ENCODE measurements around the gene WDPCP. TPM values are rescaled to one million over a fixed set of nuclear protein-coding genes. Genes with fewer than 3 reads are reported as not detected.

Gene WDPCP
- total RNA-seq, 4 donors from 2014 or later = 15.9 to 18.5 (median 17.4) TPM

DNA sequence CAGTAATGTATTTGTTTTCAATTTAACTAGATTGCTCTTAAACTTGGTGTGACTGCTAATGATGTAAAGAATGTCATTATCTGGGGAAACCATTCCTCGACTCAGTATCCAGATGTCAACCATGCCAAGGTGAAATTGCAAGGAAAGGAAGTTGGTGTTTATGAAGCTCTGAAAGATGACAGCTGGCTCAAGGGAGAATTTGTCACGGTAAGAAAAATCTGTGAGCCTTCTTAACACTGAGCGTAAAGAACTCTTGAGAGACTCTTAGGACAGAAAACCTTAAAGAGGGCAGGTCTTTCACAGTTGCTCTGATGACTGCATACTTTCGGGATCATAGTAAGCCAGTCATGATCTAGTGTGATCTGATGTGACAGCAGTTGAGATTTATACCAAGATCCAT, 16.4 kb upstream of the WDPCP start:
- DNase-seq (ENCODE audit: low spot score) (no peak), ATAC-seq (ENCODE audit: low FRiP score) (no peak)
- TF ChIP-seq, protein P1, sequence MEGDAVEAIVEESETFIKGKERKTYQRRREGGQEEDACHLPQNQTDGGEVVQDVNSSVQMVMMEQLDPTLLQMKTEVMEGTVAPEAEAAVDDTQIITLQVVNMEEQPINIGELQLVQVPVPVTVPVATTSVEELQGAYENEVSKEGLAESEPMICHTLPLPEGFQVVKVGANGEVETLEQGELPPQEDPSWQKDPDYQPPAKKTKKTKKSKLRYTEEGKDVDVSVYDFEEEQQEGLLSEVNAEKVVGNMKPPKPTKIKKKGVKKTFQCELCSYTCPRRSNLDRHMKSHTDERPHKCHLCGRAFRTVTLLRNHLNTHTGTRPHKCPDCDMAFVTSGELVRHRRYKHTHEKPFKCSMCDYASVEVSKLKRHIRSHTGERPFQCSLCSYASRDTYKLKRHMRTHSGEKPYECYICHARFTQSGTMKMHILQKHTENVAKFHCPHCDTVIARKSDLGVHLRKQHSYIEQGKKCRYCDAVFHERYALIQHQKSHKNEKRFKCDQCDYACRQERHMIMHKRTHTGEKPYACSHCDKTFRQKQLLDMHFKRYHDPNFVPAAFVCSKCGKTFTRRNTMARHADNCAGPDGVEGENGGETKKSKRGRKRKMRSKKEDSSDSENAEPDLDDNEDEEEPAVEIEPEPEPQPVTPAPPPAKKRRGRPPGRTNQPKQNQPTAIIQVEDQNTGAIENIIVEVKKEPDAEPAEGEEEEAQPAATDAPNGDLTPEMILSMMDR (IDR thresholded peaks at IDR 0.05) = no peak

DNA sequence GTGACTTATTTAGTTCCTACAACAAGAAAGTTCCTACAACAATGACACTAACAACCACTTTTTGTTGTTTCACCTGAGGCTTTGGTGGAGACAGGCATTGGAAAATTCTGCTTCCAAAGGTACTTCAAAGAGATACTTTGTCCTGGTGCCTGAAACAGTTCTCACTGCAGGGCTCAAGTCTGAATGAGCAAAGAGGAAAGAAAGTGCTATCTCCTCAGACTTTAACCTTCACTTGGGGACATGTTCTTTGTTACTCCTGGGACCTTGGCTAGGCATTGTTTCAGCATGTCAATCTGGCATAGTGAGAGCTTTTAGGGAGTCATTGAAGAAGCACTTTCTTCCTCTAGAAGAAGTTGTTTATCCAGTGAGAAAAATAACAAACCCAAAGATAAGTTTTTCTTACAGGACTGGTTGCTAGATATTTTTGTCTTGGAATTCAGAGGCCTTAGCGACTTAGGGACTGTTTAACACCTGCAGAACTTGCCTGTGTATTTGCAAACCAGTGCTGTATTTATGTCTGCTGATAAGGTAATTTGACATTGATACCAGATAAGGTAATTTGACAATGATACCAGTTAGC, 12.7 kb upstream of the WDPCP start:
- no peak for ATAC-seq (ENCODE audit: low FRiP score)
- TF ChIP-seq, protein P1 (IDR thresholded peaks at IDR 0.05) = no peak
- no peak for DNase-seq (ENCODE audit: low spot score)

DNA sequence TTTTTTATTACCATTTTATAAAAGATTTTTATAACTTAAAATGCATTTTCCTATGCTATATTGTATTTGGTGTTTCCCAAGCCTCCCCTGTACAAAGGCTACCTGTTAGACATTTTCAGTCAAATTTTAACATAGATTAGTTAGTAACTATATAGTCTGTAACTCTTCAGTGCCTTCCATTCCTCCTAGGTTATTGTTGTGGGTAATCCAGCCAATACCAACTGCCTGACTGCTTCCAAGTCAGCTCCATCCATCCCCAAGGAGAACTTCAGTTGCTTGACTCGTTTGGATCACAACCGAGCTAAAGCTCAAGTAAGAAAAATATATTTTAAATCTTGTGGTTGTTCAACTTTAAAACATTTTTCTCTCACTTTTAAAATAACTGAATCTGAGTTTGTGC, 10.7 kb upstream of the WDPCP start:
- ATAC-seq (ENCODE audit: low FRiP score) (no peak), DNase-seq (ENCODE audit: low spot score) (no peak)
- TF ChIP-seq, protein P1 (IDR thresholded peaks at IDR 0.05) = no peak

DNA sequence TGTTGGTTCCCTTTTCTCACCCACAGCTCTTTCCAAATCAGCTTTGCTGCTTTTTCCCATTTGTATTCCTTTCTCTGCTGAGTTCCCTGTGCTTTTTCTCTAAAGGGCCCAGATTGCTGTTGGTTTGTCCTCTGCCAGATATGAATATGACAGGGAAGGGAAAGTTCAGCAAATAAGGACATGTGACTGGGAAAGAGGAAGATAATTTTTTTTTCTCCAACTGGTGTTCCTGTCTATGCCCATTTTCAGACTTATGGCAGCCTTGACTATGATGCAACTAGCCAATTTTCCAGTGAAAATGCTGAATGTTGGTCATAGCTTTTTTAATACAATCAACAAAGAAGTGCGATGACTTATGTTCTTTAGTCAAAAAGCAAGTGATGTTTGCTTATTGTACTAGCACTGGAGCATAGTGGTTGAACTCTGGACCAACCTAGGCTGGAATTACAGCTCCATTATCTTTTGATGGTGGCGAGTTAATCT, 8.2 kb upstream of the WDPCP start:
- DNase-seq (ENCODE audit: low spot score) (no peak), ATAC-seq (ENCODE audit: low FRiP score) (no peak)
- TF ChIP-seq, protein P1 (IDR thresholded peaks at IDR 0.05) = no peak

DNA sequence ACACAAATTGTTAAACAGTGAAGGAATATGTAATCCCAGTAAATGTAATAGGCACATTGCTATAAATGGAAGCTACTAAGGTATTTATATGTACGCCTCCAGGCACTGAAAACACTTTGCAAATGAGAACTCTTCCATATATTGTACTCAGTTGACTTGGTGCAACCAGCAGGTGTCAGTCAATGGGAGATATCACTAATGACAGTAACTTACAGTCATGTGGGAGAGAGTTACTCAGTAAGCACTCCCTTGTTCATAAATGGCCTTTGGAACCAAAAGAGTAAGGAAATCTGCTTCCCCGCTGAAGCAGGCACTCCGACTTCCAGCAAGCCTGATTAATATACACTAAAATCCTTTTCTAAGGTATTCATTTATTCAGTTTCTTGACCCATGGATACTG, 6.4 kb upstream of the WDPCP start:
- no peak for DNase-seq (ENCODE audit: low spot score)
- no peak for ATAC-seq (ENCODE audit: low FRiP score)
- TF ChIP-seq, protein P1 (IDR thresholded peaks at IDR 0.05) = no peak

DNA sequence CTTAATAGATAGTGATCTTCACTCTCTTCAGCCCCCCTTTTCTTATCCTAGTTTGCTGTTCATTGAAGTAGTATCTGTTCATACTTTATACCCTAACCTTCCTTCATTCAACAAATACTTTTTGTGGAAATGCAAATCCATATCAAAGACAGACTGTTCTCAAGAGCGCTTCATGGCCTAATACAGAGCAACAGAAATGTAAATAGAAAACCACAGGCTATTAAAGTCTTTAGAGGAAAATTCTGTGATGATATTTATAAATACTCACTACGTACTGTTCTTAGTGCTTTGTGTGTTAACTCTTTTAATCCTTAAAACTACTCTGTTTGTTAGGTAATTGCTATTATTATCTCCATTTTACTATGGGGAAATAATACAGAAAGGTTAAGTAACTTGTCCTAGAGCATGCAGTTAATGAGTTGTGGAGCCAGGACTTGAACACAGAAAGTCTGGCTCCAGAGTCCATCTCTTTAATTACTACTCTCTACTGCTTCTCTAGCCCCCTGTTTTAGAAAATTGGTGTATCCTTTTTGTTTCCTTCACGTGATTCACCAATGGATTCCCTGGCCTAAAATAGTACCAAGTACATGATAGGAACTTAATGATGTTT, 3.4 kb upstream of the WDPCP start:
- ATAC-seq (ENCODE audit: low FRiP score) (no peak), DNase-seq (ENCODE audit: low spot score) (no peak)
- TF ChIP-seq, protein P1 (IDR thresholded peaks at IDR 0.05) = no peak
